Measurements from ENCODE around the gene LHX4.

The LHX4 gene

DNA sequence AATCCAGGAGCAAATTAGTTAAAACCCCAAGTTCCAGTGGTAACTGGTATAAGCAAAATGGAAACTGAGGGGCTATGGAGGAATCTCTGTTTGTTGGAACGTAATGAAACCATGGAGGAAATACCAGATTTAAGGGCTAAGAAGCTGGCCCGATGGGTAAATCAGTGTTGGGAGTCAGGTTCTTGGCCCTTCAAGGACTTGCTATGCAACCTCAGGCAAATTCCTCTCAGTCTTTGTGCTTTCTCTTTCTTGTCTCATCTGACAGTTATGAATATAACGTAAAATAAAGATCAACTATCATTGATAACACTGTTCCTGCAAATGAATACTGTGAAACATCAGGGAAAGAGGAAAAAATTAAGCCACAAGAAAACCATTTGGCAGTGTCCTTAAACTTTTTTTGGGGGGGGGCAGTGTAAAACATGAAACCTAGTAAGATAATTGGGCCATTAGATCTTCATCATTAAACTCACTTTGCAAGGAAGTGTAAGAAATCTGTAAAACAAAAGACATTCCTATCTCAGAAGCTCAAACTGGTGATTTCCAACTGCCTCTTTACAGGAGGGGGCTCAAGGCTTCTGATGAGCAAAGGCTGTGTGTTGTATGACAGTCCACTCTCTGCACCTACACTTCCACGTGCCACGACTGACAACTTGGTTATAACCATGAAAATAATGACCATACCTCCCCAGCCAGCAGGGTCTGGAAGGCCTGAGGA, 47.6 kb downstream of the LHX4 start:
- no peak for DNase-seq

GRCh38 chr1:180278194-180278515, 48.1 kb downstream of the LHX4 start:
- DNase-seq: no peak

DNA sequence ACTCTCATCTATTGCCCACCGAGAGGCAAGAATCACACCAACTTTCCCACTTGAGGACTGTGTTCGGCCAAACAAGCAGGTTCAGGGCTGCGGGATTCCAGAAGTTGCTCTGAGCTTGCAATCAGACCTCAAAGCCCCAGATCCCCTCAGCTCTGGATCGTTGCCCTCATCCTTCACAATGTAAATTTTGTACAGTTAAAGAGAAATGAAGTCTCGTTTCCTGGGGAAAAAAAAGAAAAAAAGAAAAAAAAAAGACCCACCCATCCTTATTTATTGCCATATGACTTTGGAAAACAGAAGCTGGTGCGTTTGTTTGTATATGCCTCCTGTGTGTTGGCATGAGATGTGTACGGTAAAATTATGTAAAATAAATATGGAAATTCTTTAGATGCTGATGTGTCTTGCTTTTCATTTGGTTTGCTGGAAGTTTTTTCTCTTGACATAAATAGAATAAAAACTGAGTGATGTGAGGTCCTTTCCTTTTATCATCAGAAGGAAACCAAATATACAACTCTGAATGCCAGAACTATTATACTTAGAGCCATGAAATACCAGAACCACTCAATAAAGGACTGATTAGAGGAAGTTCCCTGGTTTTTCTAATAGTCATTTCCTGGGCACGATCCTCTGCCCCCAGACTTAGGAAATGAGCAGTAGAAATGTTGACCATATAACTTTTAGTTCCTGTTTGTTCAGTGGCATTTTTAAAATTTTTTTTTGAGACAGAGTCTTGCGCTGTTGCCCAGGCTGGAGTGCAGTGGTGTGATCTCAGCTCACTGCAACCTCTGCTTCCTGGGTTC, 48.7 kb downstream of the LHX4 start:
- no peak for DNase-seq

GRCh38 chr1:180279651-180280050, 49.6 kb downstream of the LHX4 start:
- no peak for DNase-seq

DNA sequence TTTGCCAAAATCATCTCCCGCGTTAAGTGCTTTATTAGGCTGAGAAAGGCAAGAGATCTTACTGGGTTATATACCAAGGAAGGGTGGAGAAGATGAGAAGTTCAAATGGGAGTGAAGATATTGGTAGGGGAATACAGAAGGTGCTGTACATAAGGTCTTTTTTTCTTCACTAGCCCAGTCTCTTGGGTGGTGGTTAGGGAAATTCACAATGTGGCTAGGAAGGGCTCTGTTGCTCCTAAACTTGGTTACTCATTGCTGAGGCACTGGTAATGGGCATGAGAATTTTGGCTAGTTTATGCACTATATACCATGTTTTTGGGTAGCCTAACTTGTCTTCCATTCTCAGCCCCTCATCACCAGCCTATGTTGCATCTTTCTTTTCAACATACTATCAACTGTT, 50.6 kb downstream of the LHX4 start:
- no peak for DNase-seq

GRCh38 chr1:180281490-180281889, 51.4 kb downstream of the LHX4 start:
- no peak for DNase-seq

- DNase-seq: no peak
Observed at GRCh38 chr1:180282401-180283044, 52.5 kb downstream of the LHX4 start.

DNA sequence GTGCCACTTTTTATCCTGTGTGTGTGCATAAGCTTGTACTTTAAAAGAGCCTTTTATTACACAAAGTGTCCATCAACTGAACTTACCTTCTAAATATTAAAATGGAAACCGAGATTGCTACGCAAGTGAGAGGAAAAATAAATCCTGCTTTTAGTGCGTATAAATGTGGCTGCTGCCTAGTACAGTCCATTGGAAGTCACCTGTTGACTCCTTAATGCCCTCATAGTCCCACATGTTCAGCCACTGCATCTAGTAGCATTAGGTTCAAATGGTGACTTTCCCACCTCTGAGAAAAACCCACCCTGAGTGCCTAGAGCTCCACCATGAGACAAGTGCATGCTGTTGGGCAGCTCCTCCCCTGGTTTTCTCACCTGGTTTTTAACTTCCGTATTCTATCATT, 53.0 kb downstream of the LHX4 start:
- DNase-seq: no peak

- DNase-seq: no peak
Observed at GRCh38 chr1:180286417-180286816, 56.4 kb downstream of the LHX4 start.

DNA sequence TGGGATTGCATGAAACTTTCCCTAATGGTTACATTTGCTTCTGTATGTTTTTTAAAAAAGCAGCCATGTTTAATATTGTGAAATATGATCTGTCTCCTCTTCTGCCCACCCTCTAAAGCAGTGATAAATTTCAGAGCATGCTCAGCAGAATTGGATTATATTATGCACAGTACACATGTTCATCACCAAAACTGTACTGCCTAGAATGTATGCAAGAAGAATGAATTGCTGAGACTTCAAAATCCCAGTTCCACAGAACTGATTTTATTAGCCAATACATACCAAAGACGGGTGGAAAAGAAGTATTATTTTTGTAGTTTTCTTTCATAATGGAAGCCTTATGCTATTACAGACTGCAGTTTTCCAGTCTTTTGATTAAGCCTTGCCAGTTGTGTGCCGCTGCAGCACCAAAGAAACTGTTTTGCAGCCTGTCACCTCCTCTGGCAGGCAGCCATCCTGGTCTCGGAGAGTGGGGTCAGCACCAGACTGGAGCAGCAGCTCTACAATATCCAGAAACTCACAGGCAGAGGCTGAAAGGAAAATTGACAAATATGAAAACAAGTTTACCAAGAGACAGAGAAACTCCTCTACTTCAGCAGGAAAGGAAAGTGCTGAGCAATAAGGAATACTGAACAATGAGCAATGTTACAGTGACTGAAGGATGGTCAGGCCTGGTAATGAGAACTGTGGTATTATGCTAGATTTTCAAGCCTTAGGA, 58.1 kb downstream of the LHX4 start:
- no peak for DNase-seq

GRCh38 chr1:180288940-180289339, 58.9 kb downstream of the LHX4 start:
- DNase-seq: no peak

DNA sequence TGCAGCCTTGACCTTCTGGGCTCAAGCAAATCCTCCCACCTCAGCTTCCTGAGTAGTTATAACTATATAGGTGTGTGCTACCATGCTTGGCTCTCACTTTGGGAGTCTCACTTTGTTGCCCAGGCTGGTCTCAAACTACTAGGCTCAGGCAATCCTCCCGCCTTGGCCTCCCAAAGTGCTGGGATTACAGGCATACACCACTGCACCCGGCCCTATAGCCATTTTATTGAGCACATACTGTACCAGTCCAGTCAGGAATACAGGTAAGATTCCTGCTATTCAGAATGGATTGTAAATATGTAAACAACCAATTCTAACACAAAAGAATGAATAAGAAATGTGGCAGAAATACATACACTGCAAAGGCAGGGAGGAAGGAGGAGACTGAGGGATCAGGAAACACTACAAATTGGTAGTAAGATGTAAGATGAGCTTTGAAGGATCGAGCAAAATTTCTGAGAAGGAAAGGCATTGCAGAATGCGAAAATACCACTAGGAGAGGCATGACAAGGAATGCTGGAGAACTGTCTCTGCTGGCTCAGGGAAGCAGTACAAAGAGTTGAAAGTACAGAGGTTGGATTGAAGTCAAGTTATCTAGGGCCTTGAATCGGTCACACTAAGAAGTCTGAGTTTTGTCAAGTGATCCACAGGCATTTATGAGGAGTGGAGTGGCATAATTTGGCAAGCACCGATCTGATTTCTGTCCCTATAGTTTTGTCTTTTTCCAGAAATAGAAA, 60.4 kb downstream of the LHX4 start:
- no peak for DNase-seq

- no peak for DNase-seq
Observed at GRCh38 chr1:180291004-180291403, 60.9 kb downstream of the LHX4 start.

GRCh38 chr1:180294711-180295110, 64.6 kb downstream of the LHX4 start:
- no peak for DNase-seq

DNA sequence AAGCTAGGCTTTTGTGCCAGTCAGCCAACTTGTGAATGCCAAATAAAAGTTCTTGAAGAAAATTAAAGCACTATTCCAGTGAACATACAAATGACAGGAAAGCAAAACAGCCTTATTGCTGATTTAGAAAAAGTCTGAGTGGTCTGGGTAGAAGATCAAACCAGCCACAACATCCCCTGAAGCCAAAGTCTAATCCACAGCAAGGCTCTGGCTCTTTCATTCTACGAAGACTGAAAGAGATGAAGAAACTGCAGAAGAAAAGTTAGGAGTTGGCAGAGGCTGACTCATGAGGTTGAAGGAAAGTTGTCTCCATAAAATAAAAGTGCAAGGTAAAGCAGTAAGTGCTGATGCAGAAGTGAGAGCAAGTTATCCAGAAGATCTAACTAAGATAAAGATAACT, 65.9 kb downstream of the LHX4 start:
- no peak for DNase-seq

DNA sequence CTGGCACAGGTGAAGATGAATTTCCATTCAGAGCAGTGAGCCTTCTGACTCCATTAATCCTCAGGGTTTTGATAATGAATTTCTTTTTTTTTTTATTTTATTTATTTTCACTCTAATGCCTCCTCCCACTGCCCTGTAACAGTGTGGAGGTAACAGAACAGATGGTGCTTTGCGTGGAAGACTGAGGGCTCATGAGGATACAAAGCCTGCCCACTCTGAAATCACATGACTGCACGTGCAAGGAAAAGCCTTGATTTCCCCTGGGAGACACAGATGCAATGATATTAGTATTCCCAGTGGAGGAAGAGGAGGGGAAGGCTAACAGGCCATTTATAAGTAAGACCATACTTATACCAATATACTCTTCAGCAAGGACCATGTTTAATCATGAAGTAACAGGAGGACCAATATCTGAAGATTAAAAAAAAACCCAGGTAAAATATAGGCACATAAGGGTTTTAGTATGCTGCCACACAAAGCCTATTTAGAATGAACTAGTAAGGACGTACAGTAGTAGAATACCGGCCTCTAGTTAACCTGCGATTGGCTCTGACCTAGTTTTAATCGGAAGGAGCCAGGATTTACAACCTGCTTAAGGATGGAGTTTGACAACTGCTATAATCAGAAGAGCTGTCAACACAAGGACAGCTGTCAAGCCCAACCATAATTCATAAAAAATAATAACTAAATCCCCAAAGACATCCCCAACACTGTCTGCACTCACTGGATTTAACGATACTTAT, 69.6 kb downstream of the LHX4 start:
- DNase-seq: no peak

DNA sequence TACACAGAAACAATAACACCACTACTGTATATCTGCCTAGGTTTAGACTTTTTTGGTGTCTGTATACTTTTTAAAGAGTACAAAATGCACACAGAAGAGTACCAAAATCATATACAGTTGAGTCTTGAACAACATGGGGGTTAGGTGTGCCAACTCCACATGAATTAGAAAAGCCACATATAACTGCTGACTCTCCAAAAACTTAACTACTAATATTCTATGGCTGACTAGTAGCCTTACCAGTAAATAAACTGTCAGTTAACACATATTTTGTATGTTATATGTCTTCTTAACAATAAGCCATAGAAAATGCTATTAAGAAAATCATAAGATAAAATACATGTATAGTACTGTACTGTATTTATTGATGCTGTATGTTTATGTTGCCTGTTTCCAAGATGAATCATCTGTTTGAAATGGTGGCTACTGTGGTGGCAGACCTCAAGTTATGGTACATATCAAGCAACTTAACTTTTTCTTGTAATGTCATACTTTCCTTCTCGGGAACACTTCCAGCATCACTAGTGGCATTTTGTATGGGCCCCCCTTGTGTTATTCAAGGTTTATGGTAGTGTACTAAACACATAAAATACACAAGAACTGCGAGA, 71.2 kb downstream of the LHX4 start:
- no peak for DNase-seq

DNA sequence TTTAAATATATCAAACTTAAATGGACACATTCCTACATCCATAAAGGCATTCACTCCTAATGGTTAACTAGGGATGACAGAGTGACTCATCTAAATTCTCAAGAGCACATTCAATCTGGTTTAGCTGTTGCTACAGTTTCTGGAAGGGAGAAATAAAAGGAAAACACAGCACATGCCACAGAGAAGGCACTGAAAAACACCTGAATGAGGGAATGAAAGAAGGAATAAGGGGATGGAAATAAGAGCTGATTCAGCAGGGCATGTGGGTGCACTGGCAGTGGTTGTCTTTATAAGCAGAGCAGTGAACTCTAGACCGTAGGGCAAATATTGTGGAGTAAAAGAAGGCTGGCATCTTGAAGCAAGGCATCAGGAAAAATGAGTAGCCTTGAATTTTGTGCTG, 79.3 kb downstream of the LHX4 start:
- no peak for DNase-seq

DNA sequence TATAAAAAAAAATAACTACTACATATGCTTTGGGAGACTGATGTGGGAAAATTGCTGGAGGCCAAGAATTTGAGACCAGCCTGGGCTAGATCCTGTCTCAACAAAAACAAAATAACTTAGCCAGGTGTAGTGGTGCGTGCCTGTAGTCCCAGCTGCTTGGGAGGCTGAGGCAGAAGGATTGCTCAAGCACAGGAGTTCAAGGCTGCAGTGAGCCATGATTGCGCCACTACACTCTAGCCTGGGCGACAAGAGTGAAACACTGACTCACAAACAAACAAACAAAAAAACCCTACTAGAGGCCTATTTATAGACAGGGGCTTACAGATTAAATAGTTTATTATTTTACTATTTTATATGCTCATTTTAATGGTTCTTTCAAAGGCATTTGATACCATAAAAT, 80.0 kb downstream of the LHX4 start:
- DNase-seq: no peak

DNA sequence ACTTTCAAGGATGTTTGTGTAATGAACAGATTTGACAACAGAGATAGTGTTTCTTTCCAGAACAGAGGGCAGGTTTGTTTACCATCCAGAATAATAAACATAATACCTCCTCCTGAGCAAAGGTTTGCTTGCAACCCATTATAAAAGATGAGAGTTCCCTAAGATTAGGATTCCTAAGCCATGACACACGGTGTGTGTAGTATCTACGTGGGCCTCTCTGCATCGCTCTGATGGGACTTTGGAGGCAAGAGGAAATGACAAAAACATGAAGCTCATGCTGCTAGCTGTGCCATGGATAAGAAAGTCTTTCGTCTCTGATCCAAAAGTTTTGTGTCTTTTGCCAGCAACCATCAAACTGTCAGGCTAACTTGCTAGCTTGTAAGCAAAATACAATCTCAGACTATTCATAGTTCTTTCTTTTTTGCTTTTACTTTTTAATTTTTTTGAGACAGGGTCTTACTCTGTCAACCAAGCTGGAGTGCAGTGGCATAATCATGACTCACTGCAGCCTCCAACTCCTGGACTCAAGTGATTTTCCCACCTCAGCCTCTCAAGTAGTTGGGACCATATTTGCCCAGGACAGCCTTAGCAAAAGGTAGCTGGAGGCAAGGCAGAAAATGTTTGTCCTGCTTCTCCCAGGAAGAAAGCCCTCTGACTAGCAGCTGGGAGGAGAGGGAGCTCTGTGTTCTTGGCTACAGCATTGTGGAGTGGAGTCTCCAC, 81.1 kb downstream of the LHX4 start:
- no peak for DNase-seq

- DNase-seq: no peak
Observed at GRCh38 chr1:180312926-180313325, 82.9 kb downstream of the LHX4 start.
